HCT116 (cell line): ENCODE measurements around the gene RAP2C. TPM values are rescaled to one million over a fixed set of nuclear protein-coding genes. Genes with fewer than 3 reads are reported as not detected.

Source experiments
- ATAC-seq: fragments of 200-7000 bp; cut with Tn5 transposase; 2 replicates; pipeline ENCODE4 v1.9.1; 2020; ENCODE audit warnings: mild to moderate bottlenecking, moderate library complexity
- BruUV-seq: library from RNA; stranded (reverse); fragments of 400-500 nt; replicated peaks from 2 replicates; lab custom pipeline; 2021; lab: Mats Ljungman, UMichigan
- CTCF ChIA-PET: fragments of 300-600 bp; sonication (Branson Sonifier 250); formaldehyde crosslinking; loops from one replicate; lab custom pipeline; 2021; ENCODE audit warnings: antibody characterized with exemption; lab: Charles Lee
- POLR2A ChIA-PET: fragments of 300-600, 350-600 bp; sonication (Branson Sonifier 250); formaldehyde crosslinking; loops from one replicate; lab custom pipeline; 2021; ENCODE audit warnings: antibody characterized with exemption; lab: Charles Lee
- RAD21 ChIA-PET, 2 experiments: fragments of 300-600 bp; sonication (Branson Sonifier 250); formaldehyde crosslinking; loops; one replicate each; lab custom pipeline; 2023; ENCODE audit warnings: low total read pairs in 2 of 2; ENCODE audit not compliant: uncharacterized antibody in 2 of 2, unreplicated experiment in 2 of 2, low non-redundant PET in 1 of 2; lab: Charles Lee
- DNase-seq: peaks from one replicate; pipeline ENCODE4 v3.0.0-alpha.2; 2010; ENCODE audit warnings: low read depth, low spot score
- H2AFZ ChIP-seq: fragments of 200-600 bp; shearing (Covaris generic), sonication (generic); 2 replicates; pipeline ENCODE4 v1.6.1; 2017; ENCODE audit warnings: low read depth, mixed run types, mixed read lengths, antibody characterized with exemption, low read length; ENCODE audit not compliant: poor library complexity, severe bottlenecking
- H3K27ac ChIP-seq: 2 replicates; pipeline ENCODE4 v1.5.1; 2012; ENCODE audit warnings: low read depth, low read length
- H3K27me3 ChIP-seq: fragments of 200-600 bp; sonication (generic); 2 replicates; pipeline ENCODE4 v1.6.1; 2016; ENCODE audit warnings: mixed run types, low read length, mixed read lengths; ENCODE audit not compliant: insufficient read depth
- H3K36me3 ChIP-seq, 2 experiments: fragments of 200-500 bp in 1 of 2; fragments of 200-600 bp in 1 of 2; sonication (Bioruptor generic) in 1 of 2; sonication (generic) in 1 of 2; 2 replicates each; pipeline versions ENCODE4 v1.5.1 to v1.6.1; 2014 to 2016; ENCODE audit warnings: low read length in 2 of 2, inconsistent platforms in 1 of 2, mixed read lengths in 1 of 2, mixed run types in 1 of 2; ENCODE audit not compliant: insufficient read depth in 2 of 2, control insufficient read depth in 1 of 2
- H3K4me1 ChIP-seq, 2 experiments: fragments of 200-600 bp in 1 of 2; sonication (generic) in 1 of 2; 2 replicates each; pipeline versions ENCODE4 v1.5.1 to v1.6.1; 2012 to 2017; ENCODE audit warnings: low read length in 2 of 2, inconsistent platforms in 1 of 2, mild to moderate bottlenecking in 1 of 2, mixed read lengths in 1 of 2, mixed run types in 1 of 2, moderate library complexity in 1 of 2; ENCODE audit not compliant: insufficient read depth in 2 of 2, control insufficient read depth in 1 of 2
- H3K4me2 ChIP-seq: fragments of 200-600 bp; sonication (generic); 2 replicates; pipeline ENCODE4 v1.6.1; 2017; ENCODE audit warnings: mixed run types, low read length, mixed read lengths
- H3K4me3 ChIP-seq, 2 experiments: fragments of 200-600 bp in 1 of 2; sonication (generic) in 1 of 2; replicated peaks in 1 of 2; 2 replicates each; pipeline ENCODE4 v1.5.1; 2011 to 2016; ENCODE audit warnings: low read length in 2 of 2, control low read depth in 1 of 2, low read depth in 1 of 2, mild to moderate bottlenecking in 1 of 2, mixed read lengths in 1 of 2, mixed run types in 1 of 2
- H3K79me2 ChIP-seq: fragments of 200-600 bp; sonication (generic); 2 replicates; pipeline ENCODE4 v1.6.1; 2017; ENCODE audit warnings: mild to moderate bottlenecking, mixed run types, low read length, moderate library complexity, mixed read lengths; ENCODE audit not compliant: insufficient read depth
- H3K9ac ChIP-seq: fragments of 200-600 bp; sonication (generic); 2 replicates; pipeline ENCODE4 v1.6.1; 2016; ENCODE audit warnings: low read length, mixed read lengths
- H3K9me2 ChIP-seq: fragments of 200-600 bp; sonication (generic), shearing (Covaris generic); 2 replicates; pipeline ENCODE4 v1.6.1; 2017; ENCODE audit warnings: mixed run types, mild to moderate bottlenecking, moderate library complexity; ENCODE audit not compliant: insufficient read depth
- H3K9me3 ChIP-seq, 2 experiments: fragments of 200-500 bp in 1 of 2; fragments of 200-600 bp in 1 of 2; sonication (Bioruptor generic) in 1 of 2; sonication (generic) in 1 of 2; 2 replicates each; pipeline ENCODE4 v1.6.1; 2014 to 2017; ENCODE audit warnings: low read length in 2 of 2, mixed read lengths in 2 of 2, inconsistent platforms in 1 of 2, low read depth in 1 of 2, mild to moderate bottlenecking in 1 of 2, mixed run types in 1 of 2, moderate library complexity in 1 of 2; ENCODE audit not compliant: control insufficient read depth in 1 of 2, insufficient read depth in 1 of 2
- H4K20me1 ChIP-seq: fragments of 200-600 bp; sonication (generic), shearing (Covaris generic); 2 replicates; pipeline ENCODE4 v1.6.1; 2017; ENCODE audit warnings: mixed run types, mild to moderate bottlenecking, moderate library complexity; ENCODE audit not compliant: insufficient read depth
- ATF3 ChIP-seq: IDR thresholded peaks from 2 replicates; pipeline ENCODE4 v1.6.1; 2012
- CBX3 ChIP-seq: IDR thresholded peaks from 2 replicates; pipeline ENCODE4 v1.6.1; 2012; ENCODE audit warnings: low read depth
- CEBPB ChIP-seq: IDR thresholded peaks from 2 replicates; pipeline ENCODE4 v1.6.1; 2012; ENCODE audit warnings: low read depth
- CTCF ChIP-seq, 3 experiments: fragments of 200-600 bp in 1 of 3; sonication (generic) in 1 of 3; IDR thresholded peaks in 2 of 3; conservative IDR thresholded peaks in 1 of 3; 2 replicates each; pipeline ENCODE4 v1.5.1; 2012 to 2017; ENCODE audit warnings: low read depth in 2 of 3, low read length in 2 of 3, antibody characterized with exemption in 1 of 3, borderline replicate concordance in 1 of 3, control low read depth in 1 of 3, mild to moderate bottlenecking in 1 of 3, mixed read lengths in 1 of 3, mixed run types in 1 of 3, moderate library complexity in 1 of 3; ENCODE audit not compliant: insufficient read depth in 1 of 3
- EZH2 ChIP-seq: fragments of 200-600 bp; sonication (generic); IDR thresholded peaks from 2 replicates; pipeline ENCODE4 v1.6.1; 2017; ENCODE audit warnings: antibody characterized with exemption, mixed run types
- EZH2phosphoT487 ChIP-seq: fragments of 200-600 bp; IDR thresholded peaks from 2 replicates; pipeline ENCODE4 v1.6.1; 2018; ENCODE audit warnings: antibody characterized with exemption, borderline replicate concordance
- FOSL1 ChIP-seq: IDR thresholded peaks from 2 replicates; pipeline ENCODE4 v1.6.1; 2012; ENCODE audit warnings: low read depth
- JUND ChIP-seq: IDR thresholded peaks from 2 replicates; pipeline ENCODE4 v1.6.1; 2012
- MAX ChIP-seq: IDR thresholded peaks from 2 replicates; pipeline ENCODE4 v1.6.1; 2012
- RAD21 ChIP-seq: IDR thresholded peaks from 2 replicates; pipeline ENCODE4 v1.6.1; 2012; ENCODE audit warnings: low read depth, mild to moderate bottlenecking
- REST ChIP-seq: IDR thresholded peaks from 2 replicates; pipeline ENCODE4 v1.6.1; 2012; ENCODE audit warnings: low read depth
- SRF ChIP-seq: IDR thresholded peaks from 2 replicates; pipeline ENCODE4 v1.6.1; 2012; ENCODE audit warnings: low read depth
- YY1 ChIP-seq: IDR thresholded peaks from 2 replicates; pipeline ENCODE4 v1.6.1; 2011; ENCODE audit warnings: low read length, low read depth, moderate library complexity, mild to moderate bottlenecking; ENCODE audit not compliant: insufficient replicate concordance; ENCODE audit errors: extremely low read depth
- ZBTB33 ChIP-seq: IDR thresholded peaks from 2 replicates; pipeline ENCODE4 v1.6.1; 2011; ENCODE audit warnings: mild to moderate bottlenecking, low read length, moderate library complexity; ENCODE audit not compliant: insufficient replicate concordance; ENCODE audit errors: extremely low read depth
- ZFX ChIP-seq: fragments of 450-650 bp; IDR thresholded peaks from 2 replicates; pipeline ENCODE4 v1.6.1; 2017
- ZNF274 ChIP-seq: fragments of 200-500 bp; sonication (Bioruptor generic); IDR thresholded peaks from 2 replicates; pipeline ENCODE4 v1.6.1; 2014; ENCODE audit warnings: mild to moderate bottlenecking, low read depth, low read length, inconsistent platforms
- intact Hi-C: fragments of 100-400 bp; cut with micrococcal nuclease; formaldehyde crosslinking; loops from 2 replicates; pipeline ENCODE4 v1.10.0; 2022
- total RNA-seq: library from RNA; stranded (reverse); gene quantifications from one replicate; pipeline ENCODE4 v1.2.1, GENCODE V29; 2021; ENCODE audit not compliant: unreplicated experiment

Gene RAP2C
- total RNA-seq, 1 experiment from 2014 or later, result 19.9 TPM

GRCh38 chrX:132258509-132258908, 39.3 kb upstream of the RAP2C start:
- H3K4me1 ChIP-seq, result no peaks in the 10 kb centered on the region
- no peak overlapping the region for H3K27ac ChIP-seq
- H3K36me3 ChIP-seq, result no peaks in the 10 kb centered on the region
- H3K9ac ChIP-seq, result no peak overlapping the region
- BruUV-seq, result no TSS peak
- no peak overlapping the region for H2AFZ ChIP-seq
- TF ChIP-seq ATF3, result no peak
- no peak for TF ChIP-seq MAX
- TF ChIP-seq JUND, result no peak
- TF ChIP-seq EZH2, result no peak
- TF ChIP-seq ZBTB33, result no peak
- TF ChIP-seq CEBPB, result no peak
- no peak for TF ChIP-seq CBX3
- no peak for TF ChIP-seq EZH2phosphoT487
- TF ChIP-seq CTCF (IDR thresholded peaks at IDR 0.05 in 2 of 3, conservative IDR thresholded peaks at IDR 0.05 in 1 of 3; ENCODE audit: borderline replicate concordance in 1 of 3, insufficient read depth in 1 of 3, low read depth in 2 of 3, low read length in 2 of 3), result no peak
- TF ChIP-seq FOSL1, result no peak
- TF ChIP-seq REST, result no peak
- no peak for TF ChIP-seq ZFX
- no peak for TF ChIP-seq RAD21
- TF ChIP-seq ZNF274, result no peak
- TF ChIP-seq SRF, result no peak
- no peak for TF ChIP-seq YY1
- H3K27me3 ChIP-seq, result no peaks in the 10 kb centered on the region
- no peaks in the 10 kb centered on the region for H4K20me1 ChIP-seq
- no peak overlapping the region for H3K4me2 ChIP-seq
- no peak for ATAC-seq
- DNase-seq, result no peak
- ChIA-PET POLR2A (no interaction called here), RAD21 (no interaction called here), CTCF (no interaction called here)
- H3K79me2 ChIP-seq, result no peaks in the 10 kb centered on the region
- intact Hi-C loops, result no loop called here
- no peaks in the 10 kb centered on the region for H3K9me2 ChIP-seq
- no peak overlapping the region for H3K4me3 ChIP-seq
- H3K9me3 ChIP-seq, result no peaks in the 10 kb centered on the region
